Kidney (tissue), 14 donors: ENCODE results near the gene DYDC2. TPM values are rescaled to one million over a fixed set of nuclear protein-coding genes. Genes with fewer than 3 reads are reported as not detected.

Source experiments
- DNase-seq, 5 donors: peaks; one replicate each; pipeline ENCODE4 v3.0.0-alpha.2; 2013 to 2020
- FAIRE-seq: peaks from 2 replicates; lab custom pipeline; 2012; peaks lifted over from hg19 to GRCh38; lab: Jason Lieb, UNC
- H3K27ac ChIP-seq, 2 donors: one replicate each; pipeline ENCODE4 v1.7.0; 2013; ENCODE audit warnings: low read depth in 2 of 2, low read length in 2 of 2, inconsistent platforms in 1 of 2
- H3K27me3 ChIP-seq: one replicate; pipeline ENCODE4 v1.7.1; 2013; ENCODE audit warnings: low read length, inconsistent platforms; ENCODE audit not compliant: control insufficient read depth, insufficient read depth
- H3K36me3 ChIP-seq, 3 donors: one replicate each; pipeline versions ENCODE4 v1.7.0 to v1.7.1; 2013; ENCODE audit warnings: low read length in 3 of 3, control low read depth in 1 of 3, inconsistent platforms in 1 of 3; ENCODE audit not compliant: insufficient read depth in 3 of 3, control insufficient read depth in 2 of 3
- H3K4me1 ChIP-seq, 3 donors: one replicate each; pipeline versions ENCODE4 v1.7.0 to v1.7.1; 2013; ENCODE audit warnings: low read length in 3 of 3, inconsistent platforms in 1 of 3, low read depth in 1 of 3; ENCODE audit not compliant: control insufficient read depth in 2 of 3, insufficient read depth in 2 of 3
- H3K4me3 ChIP-seq, 3 donors: one replicate each; pipeline versions ENCODE4 v1.7.0 to v1.8.1; 2013; ENCODE audit warnings: low read length in 3 of 3, control low read depth in 1 of 3, inconsistent platforms in 1 of 3
- H3K9ac ChIP-seq, 3 donors: one replicate each; pipeline versions ENCODE4 v1.7.0 to v1.7.1; 2013; ENCODE audit warnings: low read length in 3 of 3, control low read depth in 1 of 3, inconsistent platforms in 1 of 3
- H3K9me3 ChIP-seq, 3 donors: one replicate each; pipeline versions ENCODE4 v1.7.0 to v1.7.1; 2013; ENCODE audit warnings: low read length in 3 of 3, control low read depth in 1 of 3, inconsistent platforms in 1 of 3; ENCODE audit not compliant: control insufficient read depth in 2 of 3, insufficient read depth in 1 of 3
- CTCF ChIP-seq: IDR thresholded peaks from 3 replicates; pipeline ENCODE4 v1.5.1; 2012; ENCODE audit warnings: mild to moderate bottlenecking, moderate library complexity, borderline replicate concordance; ENCODE audit not compliant: insufficient read depth; ENCODE audit errors: extremely low read depth
- intact Hi-C: fragments of 100-400 bp; cut with DNase I; formaldehyde crosslinking; loops from one replicate; pipeline ENCODE4 v1.11.1; 2022
- polyA plus RNA-seq: library from polyadenylated mRNA; stranded (reverse); fragments of 350-450 nt; fragmentation: Illumina TruSeq; extraction: RNeasy Lipid Tissue Mini Kit (QIAGEN cat#74804); gene quantifications from one replicate; pipeline ENCODE4 v1.2.3, GENCODE V29; 2014; ENCODE audit warnings: low read depth, low replicate concordance; ENCODE audit not compliant: insufficient read depth
- total RNA-seq: library from RNA; stranded (reverse); fragmentation: NEBNext Ultra II Directional; extraction: Animal tissue kit (Norgen Biotek cat#: 25700); gene quantifications from one replicate; pipeline ENCODE4 v1.2.1, GENCODE V29; 2021
- donor health status: control.
- donor health status: control.
- donor health status: control.
- donor health status: control.
- donor health status: control.
- donor health status: DM: yes; HTN: yes; CAD: no.
- donor health status: Normal renal cell carcinoma (clear cell type).

DYDC2 gene
- total and polyA plus RNA-seq, 2 donors from 2014 or later = 0.22 to 0.57 TPM

DNA sequence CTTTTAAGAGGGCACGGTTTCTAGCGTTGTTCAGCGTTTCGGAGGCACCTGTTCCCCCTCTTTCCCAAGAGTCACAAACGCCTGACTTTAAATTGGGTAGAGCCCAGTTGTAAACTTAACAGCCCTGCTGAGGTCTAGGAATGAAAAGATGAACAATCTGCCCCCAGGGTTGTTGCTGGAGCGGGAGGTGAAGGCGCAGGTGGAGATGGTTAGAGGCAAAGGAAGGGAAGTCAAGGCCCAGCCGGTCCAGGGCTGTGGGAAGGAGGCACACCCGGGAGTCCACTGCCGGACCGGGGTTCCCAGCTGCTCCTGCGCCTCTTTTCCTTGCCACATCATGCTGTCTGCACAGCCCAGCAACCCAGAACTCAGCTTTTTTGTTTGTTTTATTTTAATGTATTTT lies 52.5 kb downstream of the DYDC2 start:
- intact Hi-C loops = no loop called here
- H3K27ac ChIP-seq = peak overlapping the region; percentile 86 to 92
- H3K4me1 ChIP-seq = peaks cover 7 to 40% (median 33%) of the 10 kb centered on the region in 3 donors
- TF ChIP-seq CTCF = no peak
- H3K27me3 ChIP-seq = no peaks in the 10 kb centered on the region
- no peaks in the 10 kb centered on the region for H3K9me3 ChIP-seq
- FAIRE-seq (no peak), DNase-seq (peak in 1 of 5 donors; percentile 19)
- no peaks in the 10 kb centered on the region for H3K36me3 ChIP-seq
- peak overlapping the region; percentile 26 to 84 (median 33) for H3K9ac ChIP-seq
- peak overlapping the region; percentile 56 to 79 (median 59) for H3K4me3 ChIP-seq

DNA sequence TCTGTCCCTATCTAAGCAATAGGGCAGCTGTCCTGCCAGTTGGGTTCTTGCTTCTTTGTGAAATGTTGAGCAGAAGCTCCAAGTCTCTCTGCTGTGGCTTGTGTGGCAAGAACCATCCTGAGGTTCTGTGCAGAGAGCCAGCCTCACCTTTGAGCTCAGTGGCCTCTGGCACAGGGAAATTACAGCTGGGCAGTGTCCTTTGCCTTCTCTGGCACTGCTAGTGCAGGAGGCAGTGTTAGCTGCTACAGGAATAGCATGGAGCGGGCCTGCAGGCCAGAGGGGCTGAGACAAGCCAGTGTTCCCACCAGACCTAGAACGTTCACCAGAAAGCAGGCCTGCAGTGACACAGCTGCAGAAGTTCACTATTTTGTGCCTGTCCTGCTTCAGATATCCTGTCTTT lies 53.5 kb downstream of the DYDC2 start:
- Histone ChIP-seq H3K27ac (peak overlapping the region; percentile 26 to 58), H3K4me3 (peak overlapping the region in 1 of 3 donors; percentile 79), H3K9me3 (no peaks in the 10 kb centered on the region), H3K9ac (no peak overlapping the region), H3K27me3 (no peaks in the 10 kb centered on the region), H3K36me3 (no peaks in the 10 kb centered on the region), H3K4me1 (peaks cover 10 to 49% (median 39%) of the 10 kb centered on the region in 3 donors)
- DNase-seq (no peak), FAIRE-seq (no peak)
- TF ChIP-seq CTCF = no peak
- intact Hi-C loops = no loop called here

DNA sequence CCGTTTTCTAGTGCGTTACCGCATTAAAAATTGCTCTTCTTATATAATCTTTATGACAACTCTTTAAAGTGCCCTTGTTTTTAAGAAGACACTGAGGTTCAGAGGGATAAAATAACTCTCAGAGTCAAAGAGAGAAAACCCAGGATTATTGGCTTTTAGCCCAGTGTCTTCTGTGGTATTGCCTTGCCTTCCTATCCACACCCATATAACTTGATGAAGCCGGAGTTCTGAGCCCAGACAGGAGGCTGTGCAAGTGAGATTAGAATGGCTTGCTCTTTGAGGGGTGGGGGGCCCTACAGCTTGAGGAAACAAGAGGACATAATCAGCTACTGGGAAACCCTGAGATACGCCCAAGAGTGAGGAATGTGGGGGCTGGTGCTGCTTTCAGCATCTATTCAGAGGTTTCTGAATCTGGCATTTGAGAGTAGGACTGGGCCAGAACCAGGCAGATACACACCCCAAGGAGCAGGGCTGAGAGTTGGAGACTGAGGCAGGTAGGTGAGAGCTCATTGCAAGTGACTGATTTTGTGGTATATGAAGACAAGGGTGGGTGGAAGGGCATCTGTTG lies 54.1 kb downstream of the DYDC2 start:
- FAIRE-seq = no peak
- Histone ChIP-seq H3K4me3 (peak overlapping the region in 1 of 3 donors; percentile 79), H3K27ac (peak overlapping the region; percentile 26 to 58)

More for the DNA sequence above, 54.1 kb downstream of the DYDC2 start:
- DNase-seq = no peak
- intact Hi-C loops = no loop called here
- no peak for TF ChIP-seq CTCF
- H3K9ac ChIP-seq = no peak overlapping the region
- no peaks in the 10 kb centered on the region for H3K36me3 ChIP-seq
- H3K27me3 ChIP-seq = no peaks in the 10 kb centered on the region
- no peaks in the 10 kb centered on the region for H3K9me3 ChIP-seq
- H3K4me1 ChIP-seq = peaks cover 10 to 52% (median 45%) of the 10 kb centered on the region in 3 donors
